ENCODE results near the gene CDH23. TPM values are rescaled to one million over a fixed set of nuclear protein-coding genes. Genes with fewer than 3 reads are reported as not detected.

Gene CDH23
- total RNA-seq, 1 donor, result 0.36 TPM

- Histone ChIP-seq H3K36me3 (ENCODE audit: insufficient read depth, low read length) (no peaks in the 10 kb centered on the region), H3K27me3 (ENCODE audit: insufficient read depth, low read length) (peaks cover 9% of the 10 kb centered on the region)
- DNase-seq (ENCODE audit: insufficient read length, low spot score, missing footprints), result no peak
Observed at GRCh38 chr10:71459513-71459912, 62.8 kb downstream of the CDH23 start.

GRCh38 chr10:71460615-71461014, 63.9 kb downstream of the CDH23 start:
- DNase-seq (ENCODE audit: insufficient read length, low spot score, missing footprints), result peak; percentile 50
- no peaks in the 10 kb centered on the region for H4K20me1 ChIP-seq (ENCODE audit: insufficient read depth, low read length)
- no peak overlapping the region for H3K4me3 ChIP-seq (ENCODE audit: insufficient read depth, low read length)
- no peaks in the 10 kb centered on the region for H3K36me3 ChIP-seq (ENCODE audit: insufficient read depth, low read length)
- no peaks in the 10 kb centered on the region for H3K9me3 ChIP-seq (ENCODE audit: low read depth, low read length)
- H3K4me2 ChIP-seq (ENCODE audit: insufficient read depth, low read length), result no peak overlapping the region
- TF ChIP-seq CTCF (IDR thresholded peaks at IDR 0.05; ENCODE audit: extremely low read depth, low read depth, low read length), result no peak
- peaks cover 8% of the 10 kb centered on the region for H3K27me3 ChIP-seq (ENCODE audit: insufficient read depth, low read length)
- no peaks in the 10 kb centered on the region for H3K79me2 ChIP-seq (ENCODE audit: insufficient read depth, low read length)
- H2AFZ ChIP-seq (ENCODE audit: low read length), result no peak overlapping the region
- no peak overlapping the region for H3K27ac ChIP-seq (ENCODE audit: low read depth, low read length)
- H3K4me1 ChIP-seq (ENCODE audit: insufficient read depth, low read length), result no peaks in the 10 kb centered on the region

More at GRCh38 chr10:71459513-71459912, 62.8 kb downstream of the CDH23 start:
- Histone ChIP-seq H3K4me3 (ENCODE audit: insufficient read depth, low read length) (no peak overlapping the region), H3K4me2 (ENCODE audit: insufficient read depth, low read length) (no peak overlapping the region), H3K4me1 (ENCODE audit: insufficient read depth, low read length) (no peaks in the 10 kb centered on the region), H2AFZ (ENCODE audit: low read length) (no peak overlapping the region), H3K79me2 (ENCODE audit: insufficient read depth, low read length) (no peaks in the 10 kb centered on the region), H3K27ac (ENCODE audit: low read depth, low read length) (no peak overlapping the region), H3K9me3 (ENCODE audit: low read depth, low read length) (no peaks in the 10 kb centered on the region), H4K20me1 (ENCODE audit: insufficient read depth, low read length) (no peaks in the 10 kb centered on the region)
- no peak for TF ChIP-seq CTCF (IDR thresholded peaks at IDR 0.05; ENCODE audit: extremely low read depth, low read depth, low read length)

GRCh38 chr10:71461457-71461856, 64.7 kb downstream of the CDH23 start:
- no peaks in the 10 kb centered on the region for H3K79me2 ChIP-seq (ENCODE audit: insufficient read depth, low read length)
- no peak for DNase-seq (ENCODE audit: insufficient read length, low spot score, missing footprints)
- no peaks in the 10 kb centered on the region for H3K9me3 ChIP-seq (ENCODE audit: low read depth, low read length)
- no peak overlapping the region for H3K4me2 ChIP-seq (ENCODE audit: insufficient read depth, low read length)
- no peak overlapping the region for H3K4me3 ChIP-seq (ENCODE audit: insufficient read depth, low read length)
- peaks cover 11% of the 10 kb centered on the region for H3K27me3 ChIP-seq (ENCODE audit: insufficient read depth, low read length)
- H3K36me3 ChIP-seq (ENCODE audit: insufficient read depth, low read length), result no peaks in the 10 kb centered on the region
- H2AFZ ChIP-seq (ENCODE audit: low read length), result no peak overlapping the region
- no peak for TF ChIP-seq CTCF (IDR thresholded peaks at IDR 0.05; ENCODE audit: extremely low read depth, low read depth, low read length)
- H4K20me1 ChIP-seq (ENCODE audit: insufficient read depth, low read length), result no peaks in the 10 kb centered on the region
- no peaks in the 10 kb centered on the region for H3K4me1 ChIP-seq (ENCODE audit: insufficient read depth, low read length)
- no peak overlapping the region for H3K27ac ChIP-seq (ENCODE audit: low read depth, low read length)

- Histone ChIP-seq H3K79me2 (ENCODE audit: insufficient read depth, low read length) (no peaks in the 10 kb centered on the region), H3K9me3 (ENCODE audit: low read depth, low read length) (no peaks in the 10 kb centered on the region), H3K4me1 (ENCODE audit: insufficient read depth, low read length) (no peaks in the 10 kb centered on the region), H3K27me3 (ENCODE audit: insufficient read depth, low read length) (peaks cover 11% of the 10 kb centered on the region), H3K36me3 (ENCODE audit: insufficient read depth, low read length) (no peaks in the 10 kb centered on the region), H3K4me2 (ENCODE audit: insufficient read depth, low read length) (no peak overlapping the region), H4K20me1 (ENCODE audit: insufficient read depth, low read length) (no peaks in the 10 kb centered on the region), H3K4me3 (ENCODE audit: insufficient read depth, low read length) (no peak overlapping the region), H2AFZ (ENCODE audit: low read length) (no peak overlapping the region), H3K27ac (ENCODE audit: low read depth, low read length) (no peak overlapping the region)
- peak; percentile 43 for DNase-seq (ENCODE audit: insufficient read length, low spot score, missing footprints)
- TF ChIP-seq CTCF (IDR thresholded peaks at IDR 0.05; ENCODE audit: extremely low read depth, low read depth, low read length), result no peak
Observed at GRCh38 chr10:71462062-71462935, 65.6 kb downstream of the CDH23 start.
